Colon (tissue), 2 donors: Measurements from ENCODE around the gene SFT2D3.

Source experiments
- FAIRE-seq: peaks from 2 replicates; lab custom pipeline; 2012; peaks lifted over from hg19 to GRCh38; lab: Jason Lieb, UNC
- donor health status: control.
- donor health status: control.

The SFT2D3 gene

GRCh38 chr2:127701193-127701650, at the start of gene SFT2D3:
Gene SFT2D3, plus strand, starts transcription at chr2:127701497. Its CDS starts 32 bp downstream, at chr2:127701529.
- no peak for FAIRE-seq

GRCh38 chr2:127651971-127652550, 49.2 kb upstream of the SFT2D3 start:
- no peak for FAIRE-seq

- no peak for FAIRE-seq
Measured at GRCh38 chr2:127652786-127653357, 48.4 kb upstream of the SFT2D3 start.

- FAIRE-seq: no peak
Measured at GRCh38 chr2:127653421-127654083, 47.7 kb upstream of the SFT2D3 start.

GRCh38 chr2:127654084-127654837, 47.0 kb upstream of the SFT2D3 start:
- no peak for FAIRE-seq

- no peak for FAIRE-seq
Measured at GRCh38 chr2:127654838-127655175, 46.5 kb upstream of the SFT2D3 start.

- no peak for FAIRE-seq
Measured at GRCh38 chr2:127655209-127656073, 45.9 kb upstream of the SFT2D3 start.

GRCh38 chr2:127656569-127657231, 44.6 kb upstream of the SFT2D3 start:
- no peak for FAIRE-seq

- FAIRE-seq: no peak
Measured at GRCh38 chr2:127657232-127657595, 44.1 kb upstream of the SFT2D3 start.

GRCh38 chr2:127658146-127658545, 43.2 kb upstream of the SFT2D3 start:
- no peak for FAIRE-seq

GRCh38 chr2:127658641-127659407, 42.5 kb upstream of the SFT2D3 start:
- no peak for FAIRE-seq

GRCh38 chr2:127659408-127660290, 41.6 kb upstream of the SFT2D3 start:
- FAIRE-seq: no peak

GRCh38 chr2:127660291-127660578, 41.1 kb upstream of the SFT2D3 start:
- FAIRE-seq: no peak

GRCh38 chr2:127661072-127661649, 40.1 kb upstream of the SFT2D3 start:
- FAIRE-seq: no peak

GRCh38 chr2:127661949-127662510, 39.3 kb upstream of the SFT2D3 start:
- no peak for FAIRE-seq

GRCh38 chr2:127662937-127663565, 38.2 kb upstream of the SFT2D3 start:
- FAIRE-seq: no peak

- FAIRE-seq: no peak
Measured at GRCh38 chr2:127663566-127664064, 37.7 kb upstream of the SFT2D3 start.

- no peak for FAIRE-seq
Measured at GRCh38 chr2:127664065-127664894, 37.0 kb upstream of the SFT2D3 start.
